Suprapubic skin (tissue), 3 donors: ENCODE data around the gene KCNG1.

Source experiments
- CTCF ChIP-seq, 2 donors: fragments of 200-600 bp in 1 of 2; fragments of 450-650 bp in 1 of 2; sonication (generic) in 1 of 2; IDR thresholded peaks; one replicate each; pipeline ENCODE4 v1.5.1; 2016 to 2019; ENCODE audit warnings: antibody characterized with exemption in 2 of 2, mild to moderate bottlenecking in 1 of 2, moderate library complexity in 1 of 2
- EP300 ChIP-seq: sonication (generic); formaldehyde crosslinking; IDR thresholded peaks from one replicate; pipeline ENCODE4 v1.6.1; 2017; ENCODE audit warnings: antibody characterized with exemption

DNA sequence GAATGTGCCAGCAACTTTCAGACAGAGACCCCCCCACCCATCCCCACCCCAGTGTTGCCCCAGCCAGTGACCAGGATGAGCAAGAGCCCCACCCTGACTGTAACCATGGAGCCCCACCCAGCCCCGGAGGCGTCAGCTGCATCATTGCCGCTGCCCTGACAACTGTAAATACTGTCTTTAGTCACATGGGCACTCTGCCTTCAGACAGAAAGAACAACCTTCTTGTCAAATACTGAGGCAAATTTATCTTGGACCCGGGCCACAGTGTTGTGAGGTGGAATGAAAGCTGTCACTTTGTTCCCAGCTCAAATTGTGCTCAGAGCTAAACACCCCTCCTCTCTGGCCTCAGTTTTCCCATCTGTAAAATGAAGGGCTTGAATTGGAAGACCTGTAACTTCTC, 40.5 kb downstream of the KCNG1 start:
- TF ChIP-seq CTCF (IDR thresholded peaks at IDR 0.05), result no peak
- no peak for TF ChIP-seq EP300
